GM18520 (cell line): ENCODE measurements around the gene TRIM51.
"Not testable (repeated sequence)": the region's sequence is repeated elsewhere in the genome, so short reads cannot be mapped to it uniquely, and the experiment has no call there.

ENCODE experiments used
- ATAC-seq: cut with Tn5 transposase; IDR thresholded peaks from one replicate; pipeline ENCODE4 v1.9.1; 2021; ENCODE audit not compliant: unreplicated experiment

TRIM51 gene, protein sequence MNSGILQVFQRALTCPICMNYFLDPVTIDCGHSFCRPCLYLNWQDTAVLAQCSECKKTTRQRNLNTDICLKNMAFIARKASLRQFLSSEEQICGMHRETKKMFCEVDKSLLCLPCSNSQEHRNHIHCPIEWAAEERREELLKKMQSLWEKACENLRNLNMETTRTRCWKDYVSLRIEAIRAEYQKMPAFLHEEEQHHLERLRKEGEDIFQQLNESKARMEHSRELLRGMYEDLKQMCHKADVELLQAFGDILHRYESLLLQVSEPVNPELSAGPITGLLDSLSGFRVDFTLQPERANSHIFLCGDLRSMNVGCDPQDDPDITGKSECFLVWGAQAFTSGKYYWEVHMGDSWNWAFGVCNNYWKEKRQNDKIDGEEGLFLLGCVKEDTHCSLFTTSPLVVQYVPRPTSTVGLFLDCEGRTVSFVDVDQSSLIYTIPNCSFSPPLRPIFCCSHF

DNA sequence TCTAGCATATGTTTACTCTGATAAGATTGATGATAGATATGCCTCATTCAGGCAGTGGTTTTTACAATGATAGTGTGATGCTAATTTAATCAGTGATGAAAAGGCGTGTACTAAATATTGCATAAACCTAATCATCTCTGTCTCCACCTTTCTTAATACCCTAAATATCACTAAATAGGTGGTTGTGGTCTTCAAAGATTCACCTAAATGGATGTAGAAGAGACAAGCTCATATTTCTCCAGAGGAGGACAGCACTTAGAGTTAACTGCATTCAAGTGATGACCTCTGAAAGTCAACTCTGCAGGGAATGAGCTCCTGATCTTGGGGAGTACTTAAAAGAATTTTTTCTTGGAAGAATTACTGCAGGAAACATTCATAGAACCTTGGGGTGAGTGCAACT is at the start of gene TRIM51:
Gene TRIM51, plus strand, starts transcription at position 301 of the 400 bp plus-strand sequence. CDS start 2,132 bp downstream, outside the sequence.
- ATAC-seq: not testable (repeated sequence)

DNA sequence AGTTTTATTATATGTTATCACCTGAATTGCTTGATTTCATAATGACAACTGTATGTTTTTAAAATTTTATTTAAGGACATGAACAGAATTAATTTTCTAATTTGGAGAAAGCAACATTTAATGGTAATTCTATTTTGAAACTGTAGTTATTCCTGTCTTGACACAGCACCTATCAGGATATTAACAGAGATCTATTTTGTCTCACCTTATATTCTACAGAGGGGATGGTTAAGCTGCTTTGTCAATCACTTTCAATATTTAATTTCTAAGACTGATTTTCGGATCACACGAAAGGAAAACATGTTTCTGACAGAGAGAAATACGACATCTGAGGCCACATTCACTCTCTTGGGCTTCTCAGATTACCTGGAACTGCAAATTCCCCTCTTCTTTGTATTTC is 44.6 kb upstream of the TRIM51 start, which contains the start of gene OR5D16:
Gene OR5D16, plus strand, starts transcription at position 301 of the 400 bp plus-strand sequence. Its CDS starts 0 bp downstream, at position 301.
- ATAC-seq: no peak

DNA sequence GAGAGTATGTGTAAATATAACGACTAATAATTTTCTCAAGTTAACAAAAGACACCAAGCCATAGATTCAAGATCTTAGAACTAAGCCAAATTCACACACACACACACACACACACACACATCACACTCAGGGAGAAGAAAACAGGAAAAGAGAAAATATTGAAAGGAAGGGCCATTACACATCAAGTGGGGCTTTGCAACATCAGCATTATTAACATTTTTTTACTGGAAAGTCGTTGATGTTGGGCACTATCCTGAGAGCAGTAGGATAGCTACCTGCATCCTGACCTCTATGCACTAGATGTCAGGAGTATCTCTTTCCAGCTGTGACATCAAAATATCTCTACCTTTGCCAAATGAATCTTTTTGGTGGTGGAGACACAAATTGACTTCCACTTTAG is 35.6 kb upstream of the TRIM51 start:
- no peak for ATAC-seq

DNA sequence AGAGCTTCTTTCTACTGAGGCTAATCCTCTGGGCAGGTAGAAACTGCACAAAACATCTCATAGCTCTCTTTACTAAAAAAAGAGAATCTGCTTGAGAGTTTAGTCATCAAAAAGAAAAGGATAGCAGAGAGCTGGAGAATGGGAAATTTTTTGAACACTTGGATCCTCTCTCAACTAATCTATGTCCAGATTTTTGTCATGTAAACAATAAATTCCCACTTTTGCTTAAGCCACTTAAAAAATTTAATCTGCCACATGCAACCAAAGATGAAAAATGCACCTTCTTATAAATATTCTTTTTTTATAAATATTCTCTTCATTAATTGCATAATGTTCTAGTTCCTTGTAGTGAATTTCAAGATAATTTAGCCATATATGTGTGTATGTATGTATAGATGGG is 34.1 kb upstream of the TRIM51 start:
- ATAC-seq: no peak

DNA sequence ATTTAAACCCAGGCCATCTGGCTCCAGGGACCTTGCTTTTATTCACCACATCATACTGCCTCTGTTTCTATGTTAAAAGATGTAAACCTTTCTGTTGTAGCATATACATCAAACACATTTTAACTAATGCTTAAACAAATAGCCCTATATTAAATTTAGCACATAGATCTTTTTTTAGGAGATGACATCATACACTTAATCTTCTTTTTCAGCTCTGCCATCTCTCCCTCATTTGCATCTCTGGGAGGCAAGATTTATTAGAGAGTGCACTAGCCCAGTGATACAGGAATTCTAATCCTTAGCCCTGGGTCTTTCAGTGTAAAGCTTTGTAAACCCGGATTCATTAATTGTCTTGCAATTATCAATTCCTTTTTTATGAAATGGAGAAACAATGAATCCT is 31.0 kb upstream of the TRIM51 start:
- no peak for ATAC-seq

DNA sequence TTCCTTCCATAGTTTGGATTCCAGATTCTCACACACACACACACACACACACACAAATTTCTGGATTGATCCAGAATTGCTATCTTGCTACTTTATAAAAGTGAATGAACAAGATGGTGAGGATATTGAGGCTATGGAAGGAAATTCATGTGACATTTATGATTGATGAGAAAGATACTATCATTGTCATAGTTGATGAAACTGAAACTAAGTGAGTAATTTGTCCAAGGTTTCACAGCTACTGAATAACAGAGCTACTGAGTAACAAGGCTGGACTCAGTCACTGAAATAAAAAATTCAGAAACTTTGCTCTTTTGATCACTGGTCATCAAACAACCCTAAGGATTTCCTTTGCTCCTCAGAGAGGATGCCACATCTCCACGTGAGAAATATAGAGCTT is 28.4 kb upstream of the TRIM51 start:
- no peak for ATAC-seq

DNA sequence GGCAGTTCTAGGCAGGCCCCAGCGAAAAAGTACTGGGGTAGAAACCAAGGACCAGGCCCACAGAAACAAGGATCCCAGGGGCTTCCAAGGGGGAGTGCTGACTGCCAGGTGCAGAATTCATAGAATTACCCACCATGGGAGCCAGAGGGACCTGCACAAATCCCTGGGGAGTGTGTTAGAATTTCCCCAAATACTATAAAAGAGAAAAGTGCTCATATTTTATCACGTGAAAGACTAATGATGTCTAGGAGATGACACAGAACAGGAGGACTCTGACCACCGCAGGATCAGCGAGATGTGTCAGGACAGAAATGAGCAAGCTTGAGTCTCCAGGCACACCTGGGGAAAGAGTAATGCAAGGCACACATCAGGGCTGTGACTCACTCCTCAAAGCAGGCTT is 15.7 kb upstream of the TRIM51 start:
- ATAC-seq: not testable (repeated sequence)

DNA sequence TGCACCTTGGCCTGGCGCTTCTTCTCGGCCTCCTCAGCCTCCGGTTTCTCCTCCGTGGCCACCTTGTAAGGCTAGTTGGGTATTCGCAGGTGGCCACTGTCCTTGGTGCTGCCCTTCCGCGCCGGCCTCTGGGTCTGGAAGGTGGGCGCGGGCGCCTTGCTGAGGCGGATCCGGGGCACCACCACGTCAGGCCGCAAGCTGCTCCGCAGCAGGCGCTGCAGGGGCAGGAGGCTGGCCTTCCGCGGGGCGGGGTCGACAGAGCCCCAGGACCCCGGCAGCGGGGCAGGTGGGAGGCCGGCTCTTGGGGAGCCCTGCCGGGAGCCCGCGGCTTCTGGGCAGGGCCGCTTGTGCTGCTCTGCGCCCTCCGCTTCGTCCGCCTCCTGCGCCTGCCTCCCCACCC is 10.4 kb upstream of the TRIM51 start:
- ATAC-seq: not testable (repeated sequence)

DNA sequence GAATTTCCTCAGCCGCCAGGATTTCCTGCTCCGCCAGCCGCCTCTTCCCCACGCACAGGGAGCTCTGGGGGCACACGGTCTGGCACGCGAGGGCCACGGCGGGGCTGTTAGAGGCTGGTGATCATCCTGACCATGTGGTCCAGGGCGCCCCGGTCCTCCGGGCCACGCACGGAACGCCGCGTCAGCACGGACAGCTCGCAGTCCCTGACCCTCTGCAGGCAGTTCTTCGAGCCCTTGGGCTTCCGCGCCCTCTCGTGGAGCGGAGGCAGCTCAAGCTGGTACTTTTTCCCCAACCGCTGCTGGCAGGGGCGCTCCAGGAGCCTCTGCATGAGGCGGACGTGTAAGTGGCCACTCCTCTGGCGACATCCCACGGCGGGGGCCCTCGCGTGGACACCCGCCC is 10.0 kb upstream of the TRIM51 start:
- not testable (repeated sequence) for ATAC-seq

DNA sequence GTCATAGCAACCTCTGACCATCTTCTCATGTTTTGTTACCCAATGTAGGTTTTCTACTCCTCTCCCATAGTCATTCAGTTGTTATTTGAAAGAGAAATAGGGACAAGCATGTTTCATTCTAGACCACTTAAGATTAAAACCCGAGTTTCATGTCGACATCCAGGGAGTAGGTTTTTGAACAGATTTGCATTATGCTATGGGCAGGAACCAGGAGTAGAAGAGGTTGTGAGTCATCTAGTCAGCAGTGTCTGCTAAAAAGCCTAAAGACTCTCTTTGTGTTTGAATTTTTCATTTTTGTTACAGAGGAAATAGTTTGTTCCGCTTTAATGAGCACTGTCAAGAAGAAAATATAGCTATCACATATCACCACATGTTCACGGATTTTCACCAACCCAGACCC is 1.9 kb downstream of the TRIM51 start:
- not testable (repeated sequence) for ATAC-seq

DNA sequence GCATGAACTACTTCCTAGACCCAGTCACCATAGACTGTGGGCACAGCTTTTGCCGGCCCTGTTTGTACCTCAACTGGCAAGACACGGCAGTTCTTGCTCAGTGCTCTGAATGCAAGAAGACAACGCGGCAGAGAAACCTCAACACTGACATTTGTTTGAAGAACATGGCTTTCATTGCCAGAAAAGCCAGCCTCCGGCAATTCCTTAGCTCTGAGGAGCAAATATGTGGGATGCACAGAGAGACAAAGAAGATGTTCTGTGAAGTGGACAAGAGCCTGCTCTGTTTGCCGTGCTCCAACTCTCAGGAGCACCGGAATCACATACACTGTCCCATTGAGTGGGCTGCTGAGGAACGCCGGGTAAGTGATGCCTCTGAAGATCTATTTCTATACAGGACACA is 2.4 kb downstream of the TRIM51 start:
- ATAC-seq: not testable (repeated sequence)

DNA sequence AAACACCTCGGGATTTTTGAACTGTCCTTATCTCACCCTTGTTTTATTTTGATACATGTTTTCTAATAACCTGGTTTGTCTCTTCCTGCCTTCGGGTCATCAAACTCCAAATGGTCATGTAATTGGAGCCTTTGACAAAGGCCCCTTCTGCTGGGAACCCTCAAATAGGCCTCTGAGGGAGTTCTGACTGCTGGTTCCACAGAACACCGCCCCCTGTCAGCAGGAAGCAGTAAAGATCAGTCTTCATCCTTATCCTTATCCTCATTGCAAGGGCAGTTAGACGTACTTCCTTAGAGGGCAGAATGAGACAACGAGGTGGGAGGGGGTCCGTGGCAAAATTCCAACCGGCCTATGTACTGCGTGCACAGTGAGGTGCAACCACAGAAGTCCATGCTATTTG is 12.1 kb downstream of the TRIM51 start:
- ATAC-seq: no peak

DNA sequence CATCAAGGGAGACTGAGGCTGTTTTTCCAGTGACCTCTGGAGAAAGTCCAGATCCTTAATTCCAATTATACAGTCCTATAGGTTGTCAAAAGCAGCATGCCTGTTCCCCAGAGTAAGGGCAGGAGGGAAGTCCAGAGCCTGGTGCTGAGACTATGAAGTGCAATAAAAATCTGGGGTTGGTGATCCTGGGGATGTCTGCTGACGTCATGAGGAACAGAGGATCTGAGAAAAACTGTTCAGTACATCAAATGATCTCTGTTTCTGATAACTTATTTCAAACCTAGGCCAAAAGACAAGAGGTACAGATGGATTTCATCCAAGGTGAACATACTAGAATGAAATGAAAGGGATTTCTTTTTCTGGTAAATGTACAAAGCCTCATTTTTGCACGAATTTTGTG is 19.2 kb downstream of the TRIM51 start:
- ATAC-seq: no peak

DNA sequence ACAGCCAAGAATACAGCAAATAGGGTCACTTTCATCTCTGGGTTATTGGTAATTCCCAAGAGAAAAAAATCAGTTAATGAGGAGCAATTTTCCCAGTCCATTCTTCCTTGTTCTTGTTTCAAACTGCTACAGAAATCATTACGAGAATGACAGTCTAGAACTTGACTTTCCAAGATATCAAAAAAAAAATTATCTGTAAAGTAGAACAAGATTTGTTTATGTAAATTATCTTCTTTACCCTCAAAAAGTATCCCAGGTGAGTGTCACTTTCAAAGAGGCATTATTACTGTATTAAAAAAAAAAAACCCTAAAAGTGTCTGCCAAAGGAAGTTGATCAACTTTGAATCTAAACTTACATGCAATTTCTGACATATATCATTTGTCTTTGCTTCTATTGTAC is 31.4 kb downstream of the TRIM51 start, which contains the start of gene OR5W2:
Gene OR5W2, minus strand, starts transcription at position 101 of the 400 bp plus-strand sequence. Its CDS starts 0 bp downstream, at position 101.
- ATAC-seq: no peak

DNA sequence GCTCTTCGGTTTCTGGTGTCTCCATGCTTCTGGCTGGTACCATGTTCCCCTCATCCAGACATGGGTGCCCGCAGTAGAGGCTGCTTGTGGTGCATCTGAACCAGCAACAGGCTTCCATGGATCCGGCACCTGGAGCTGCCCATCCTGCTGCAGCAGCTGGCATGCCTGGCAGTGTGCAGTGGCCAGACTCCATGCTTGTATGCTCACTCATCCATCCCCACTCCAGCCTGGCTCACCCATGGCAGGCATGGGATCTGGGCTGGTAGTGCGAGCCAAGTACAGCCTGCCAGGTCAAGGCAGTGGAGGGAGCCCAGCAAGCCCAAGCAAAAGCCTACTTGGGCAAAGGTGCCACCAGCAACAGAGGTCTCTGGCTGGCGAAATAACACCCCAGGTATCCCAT is 37.4 kb downstream of the TRIM51 start:
- ATAC-seq: no peak

DNA sequence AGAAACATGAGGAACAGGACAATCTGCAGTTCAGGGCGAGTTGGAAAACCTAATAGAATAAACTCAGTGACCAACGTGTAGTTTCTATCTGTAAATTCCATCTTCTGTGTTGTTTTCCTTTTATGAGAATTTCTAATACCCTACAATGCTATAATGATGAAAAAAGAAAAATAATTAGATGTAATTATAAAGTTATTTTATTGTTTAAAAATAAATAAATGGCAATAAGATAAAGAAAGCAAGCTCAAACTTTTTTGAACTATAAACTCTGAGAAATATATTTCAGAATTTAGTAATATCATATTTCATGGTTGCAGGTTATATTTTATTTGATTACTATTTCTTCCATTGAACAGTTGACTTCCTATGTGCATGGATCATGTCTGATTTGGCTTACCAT is 53.2 kb downstream of the TRIM51 start, which contains the start of gene OR5I1:
Gene OR5I1, minus strand, starts transcription at position 101 of the 400 bp plus-strand sequence. Its CDS starts 0 bp downstream, at position 101.
- ATAC-seq: no peak
